ENCODE results near the gene MAB21L2.

DNA sequence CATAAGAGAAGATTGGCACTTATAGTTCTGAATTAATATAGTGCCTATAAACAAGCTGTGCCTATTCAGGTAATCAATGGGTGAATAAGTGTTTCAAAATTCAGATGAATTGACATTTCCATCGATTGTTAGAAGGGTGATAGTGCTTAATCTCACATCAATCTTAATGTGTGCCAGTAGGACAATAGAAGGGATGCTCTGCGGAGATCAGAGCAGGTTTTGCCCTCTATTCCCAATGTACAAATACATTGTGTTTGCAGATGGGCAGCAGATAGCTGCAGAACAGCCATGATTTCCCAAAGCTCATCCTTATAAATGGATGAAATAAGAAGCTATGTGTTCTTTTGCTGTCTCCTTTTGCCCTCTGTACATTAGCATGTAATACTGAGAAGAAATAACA, 7.2 kb downstream of the MAB21L2 start:
- TF ChIP-seq CTCF (IDR thresholded peaks at IDR 0.05; ENCODE audit: poor library complexity, severe bottlenecking): no peak
- no peak for TF ChIP-seq REST (IDR thresholded peaks at IDR 0.05; ENCODE audit: borderline replicate concordance)
- TF ChIP-seq MXI1 (conservative IDR thresholded peaks at IDR 0.05; ENCODE audit: poor library complexity, severe bottlenecking): no peak
- TF ChIP-seq EZH2 (IDR thresholded peaks at IDR 0.05; ENCODE audit: borderline replicate concordance, insufficient read depth, low read length, poor library complexity, severe bottlenecking): no peak
- TF ChIP-seq EP300 (conservative IDR thresholded peaks at IDR 0.05; ENCODE audit: poor library complexity, severe bottlenecking): no peak
- TF ChIP-seq POLR2AphosphoS5 (IDR thresholded peaks at IDR 0.05): no peak
- no peak for TF ChIP-seq RAD21 (conservative IDR thresholded peaks at IDR 0.05)
- TF ChIP-seq TAF1 (IDR thresholded peaks at IDR 0.05; ENCODE audit: low read depth): no peak
- no peak for TF ChIP-seq SMC3 (conservative IDR thresholded peaks at IDR 0.05; ENCODE audit: poor library complexity)

Data from neural cell (in vitro differentiated cells).